OCI-LY3 (cell line): Measurements from ENCODE around the gene ZMYM4.

Experiments
- EZH2phosphoT487 ChIP-seq: fragments of 200-600 bp; shearing (Covaris generic); IDR thresholded peaks from 2 replicates; pipeline ENCODE4 v1.6.1; 2018; ENCODE audit warnings: antibody characterized with exemption, mixed run types, low read depth
- TF ChIP-seq, protein P1 (sequence below): fragments of 200-600, 300-600 bp; sonication (generic); IDR thresholded peaks from 2 replicates; pipeline ENCODE4 v1.5.1; 2014; ENCODE audit warnings: antibody characterized with exemption, low read length, low read depth

GRCh38 chr1:35466120-35466519 is 197.6 kb downstream of the ZMYM4 start:
- TF ChIP-seq, protein P1, sequence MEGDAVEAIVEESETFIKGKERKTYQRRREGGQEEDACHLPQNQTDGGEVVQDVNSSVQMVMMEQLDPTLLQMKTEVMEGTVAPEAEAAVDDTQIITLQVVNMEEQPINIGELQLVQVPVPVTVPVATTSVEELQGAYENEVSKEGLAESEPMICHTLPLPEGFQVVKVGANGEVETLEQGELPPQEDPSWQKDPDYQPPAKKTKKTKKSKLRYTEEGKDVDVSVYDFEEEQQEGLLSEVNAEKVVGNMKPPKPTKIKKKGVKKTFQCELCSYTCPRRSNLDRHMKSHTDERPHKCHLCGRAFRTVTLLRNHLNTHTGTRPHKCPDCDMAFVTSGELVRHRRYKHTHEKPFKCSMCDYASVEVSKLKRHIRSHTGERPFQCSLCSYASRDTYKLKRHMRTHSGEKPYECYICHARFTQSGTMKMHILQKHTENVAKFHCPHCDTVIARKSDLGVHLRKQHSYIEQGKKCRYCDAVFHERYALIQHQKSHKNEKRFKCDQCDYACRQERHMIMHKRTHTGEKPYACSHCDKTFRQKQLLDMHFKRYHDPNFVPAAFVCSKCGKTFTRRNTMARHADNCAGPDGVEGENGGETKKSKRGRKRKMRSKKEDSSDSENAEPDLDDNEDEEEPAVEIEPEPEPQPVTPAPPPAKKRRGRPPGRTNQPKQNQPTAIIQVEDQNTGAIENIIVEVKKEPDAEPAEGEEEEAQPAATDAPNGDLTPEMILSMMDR: no peak
- no peak for TF ChIP-seq EZH2phosphoT487
